SK-N-MC (cell line): ENCODE measurements around the gene HNRNPF.
"Not testable (repeated sequence)": the region's sequence is repeated elsewhere in the genome, so short reads cannot be mapped to it uniquely, and the experiment has no call there.

Source experiments
- DNase-seq: peaks from one replicate; pipeline ENCODE4 v3.0.0-alpha.2; 2011; ENCODE audit warnings: low read depth, low spot score
- H3K27ac ChIP-seq: fragments of 200-600 bp; sonication (generic); 2 replicates; pipeline ENCODE4 v1.5.1; 2016; ENCODE audit warnings: mixed run types
- H3K36me3 ChIP-seq: fragments of 200-600 bp; sonication (generic); 2 replicates; pipeline ENCODE4 v1.6.1; 2017; ENCODE audit warnings: antibody characterized with exemption, low read length, mixed read lengths; ENCODE audit not compliant: insufficient read depth
- H3K4me3 ChIP-seq: fragments of 200-600 bp; sonication (generic); 2 replicates; pipeline ENCODE4 v1.5.1; 2016
- H3K9ac ChIP-seq: fragments of 200-600 bp; sonication (generic); 2 replicates; pipeline ENCODE4 v1.8.0; 2017; ENCODE audit warnings: mixed run types, mixed read lengths; ENCODE audit not compliant: insufficient read length
- H3K9me3 ChIP-seq: fragments of 200-600 bp; sonication (generic); 2 replicates; pipeline ENCODE4 v1.6.1; 2017; ENCODE audit warnings: low read depth, mild to moderate bottlenecking, antibody characterized with exemption, low read length, moderate library complexity, mixed read lengths
- EZH2 ChIP-seq: fragments of 200-600 bp; sonication (generic); IDR thresholded peaks from one replicate; pipeline ENCODE4 v1.6.1; 2017; ENCODE audit warnings: antibody characterized with exemption
- FOXP2 ChIP-seq: optimal IDR thresholded peaks from 2 replicates; pipeline ENCODE3; 2011; ENCODE audit warnings: mild to moderate bottlenecking, moderate library complexity; ENCODE audit not compliant: insufficient read depth; ENCODE audit errors: extremely low read length, control extremely low read depth
- POLR2AphosphoS5 ChIP-seq: IDR thresholded peaks from 2 replicates; pipeline ENCODE4 v1.6.1; 2012; ENCODE audit warnings: mild to moderate bottlenecking, low read depth, low read length, borderline replicate concordance

Gene HNRNPF

GRCh38 chr10:43342279-43343125 is 66.5 kb downstream of the HNRNPF start:
- H3K36me3 ChIP-seq = no peaks in the 10 kb centered on the region
- TF ChIP-seq EZH2 (no peak), FOXP2 (no peak), POLR2AphosphoS5 (no peak)
- no peak overlapping the region for H3K27ac ChIP-seq
- H3K9me3 ChIP-seq = no peaks in the 10 kb centered on the region
- no peak overlapping the region for H3K4me3 ChIP-seq
- no peak overlapping the region for H3K9ac ChIP-seq
- no peak for DNase-seq

DNA sequence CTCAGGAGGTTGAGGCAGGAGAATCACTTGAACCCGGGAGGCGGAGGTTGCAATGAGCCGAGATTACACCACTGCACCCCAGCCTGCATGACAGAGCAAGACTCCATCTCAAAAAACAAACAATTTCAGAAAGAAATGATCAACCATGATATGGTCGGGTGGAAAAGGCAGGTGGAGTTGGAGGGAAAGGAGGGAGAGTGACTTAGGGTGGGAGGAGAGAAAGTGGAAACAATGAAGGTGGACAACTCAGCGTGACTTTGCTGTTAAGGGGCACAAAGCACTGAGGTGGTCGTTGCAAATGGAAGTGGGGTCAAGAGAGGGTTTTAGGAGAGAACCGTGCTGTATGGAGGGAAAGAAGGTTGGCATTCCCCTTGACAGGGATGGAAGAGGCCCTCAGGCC is 67.5 kb downstream of the HNRNPF start:
- Histone ChIP-seq H3K9me3 (no peaks in the 10 kb centered on the region), H3K27ac (no peak overlapping the region), H3K36me3 (no peaks in the 10 kb centered on the region), H3K4me3 (no peak overlapping the region), H3K9ac (no peak overlapping the region)
- DNase-seq = no peak
- TF ChIP-seq POLR2AphosphoS5 (no peak), EZH2 (no peak), FOXP2 (no peak)

DNA sequence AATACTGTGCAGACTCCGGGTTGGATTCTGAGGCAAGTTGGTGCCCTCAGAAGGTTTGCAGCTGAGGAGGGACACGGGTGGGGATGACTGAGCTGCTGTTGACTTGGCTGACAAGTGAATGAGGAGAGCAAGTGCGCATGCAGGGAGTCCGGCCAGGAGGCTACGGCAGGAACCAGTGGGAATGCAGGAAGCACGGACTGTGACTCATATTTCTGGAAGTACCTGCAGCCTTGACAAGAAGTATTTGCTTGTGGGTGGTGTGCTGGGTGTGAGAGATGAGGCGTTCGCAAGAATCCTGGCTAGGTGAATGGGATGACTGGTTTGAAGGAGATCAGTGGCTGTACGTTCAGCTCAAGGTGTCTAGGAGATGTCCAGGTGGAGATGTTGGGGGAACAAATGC is 68.4 kb downstream of the HNRNPF start:
- H3K9ac ChIP-seq = no peak overlapping the region
- no peaks in the 10 kb centered on the region for H3K9me3 ChIP-seq
- no peak for DNase-seq
- TF ChIP-seq FOXP2 = no peak
- TF ChIP-seq POLR2AphosphoS5 = no peak
- TF ChIP-seq EZH2 = no peak
- H3K36me3 ChIP-seq = no peaks in the 10 kb centered on the region
- no peak overlapping the region for H3K27ac ChIP-seq
- H3K4me3 ChIP-seq = no peak overlapping the region

DNA sequence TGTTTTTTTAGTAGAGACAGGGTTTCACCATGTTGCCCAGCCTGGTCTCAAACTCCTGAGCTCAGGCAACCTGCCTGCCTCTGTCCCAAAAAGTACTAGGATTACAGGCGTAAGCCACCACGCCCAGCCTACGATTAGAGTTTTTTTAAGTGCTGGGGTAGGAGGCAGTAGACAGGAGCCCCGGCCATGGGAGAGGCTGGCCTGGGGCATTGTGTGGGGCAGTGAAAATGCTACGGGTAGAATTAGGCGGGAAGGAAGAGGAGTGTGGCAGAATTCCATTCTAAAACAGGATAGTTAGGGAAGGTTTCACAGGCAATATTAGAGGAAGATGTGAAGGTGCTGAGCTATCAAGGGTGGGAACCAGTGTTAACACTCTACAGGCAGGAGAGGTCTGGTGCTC is 68.9 kb downstream of the HNRNPF start:
- Histone ChIP-seq H3K4me3 (no peak overlapping the region), H3K27ac (no peak overlapping the region), H3K36me3 (no peaks in the 10 kb centered on the region), H3K9me3 (no peaks in the 10 kb centered on the region), H3K9ac (no peak overlapping the region)
- DNase-seq = no peak
- TF ChIP-seq FOXP2 = no peak
- no peak for TF ChIP-seq POLR2AphosphoS5
- TF ChIP-seq EZH2 = no peak

GRCh38 chr10:43339136-43339535 is 69.8 kb downstream of the HNRNPF start:
- DNase-seq = no peak
- TF ChIP-seq POLR2AphosphoS5 (no peak), EZH2 (no peak), FOXP2 (no peak)
- no peak overlapping the region for H3K9ac ChIP-seq

DNA sequence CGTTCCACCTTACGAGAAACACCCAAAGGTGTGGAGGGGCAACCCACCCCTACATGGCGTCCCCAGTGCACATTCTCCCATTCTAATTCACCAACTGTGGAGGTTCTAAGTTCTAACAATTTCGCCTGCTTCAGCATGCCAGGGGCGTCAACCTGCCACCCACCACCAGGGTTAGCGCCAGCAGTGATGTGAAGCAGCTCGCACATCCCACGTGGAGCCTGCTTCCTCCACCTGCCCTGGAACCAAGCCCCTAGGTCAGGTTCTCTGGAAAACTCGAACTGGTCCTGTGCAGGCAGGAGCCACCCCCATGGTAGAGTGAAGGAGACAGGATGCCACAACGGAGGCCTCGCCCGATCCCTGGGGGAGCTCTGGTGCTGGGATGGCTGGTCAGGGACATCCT is 70.9 kb downstream of the HNRNPF start:
- H3K9ac ChIP-seq = no peak overlapping the region
- no peak overlapping the region for H3K4me3 ChIP-seq
- no peaks in the 10 kb centered on the region for H3K9me3 ChIP-seq
- TF ChIP-seq POLR2AphosphoS5 (no peak), EZH2 (no peak), FOXP2 (no peak)
- DNase-seq = no peak
- H3K36me3 ChIP-seq = no peaks in the 10 kb centered on the region
- no peak overlapping the region for H3K27ac ChIP-seq

More at GRCh38 chr10:43339136-43339535, 69.8 kb downstream of the HNRNPF start:
- Histone ChIP-seq H3K4me3 (no peak overlapping the region), H3K9me3 (no peaks in the 10 kb centered on the region), H3K27ac (no peak overlapping the region), H3K36me3 (no peaks in the 10 kb centered on the region)

DNA sequence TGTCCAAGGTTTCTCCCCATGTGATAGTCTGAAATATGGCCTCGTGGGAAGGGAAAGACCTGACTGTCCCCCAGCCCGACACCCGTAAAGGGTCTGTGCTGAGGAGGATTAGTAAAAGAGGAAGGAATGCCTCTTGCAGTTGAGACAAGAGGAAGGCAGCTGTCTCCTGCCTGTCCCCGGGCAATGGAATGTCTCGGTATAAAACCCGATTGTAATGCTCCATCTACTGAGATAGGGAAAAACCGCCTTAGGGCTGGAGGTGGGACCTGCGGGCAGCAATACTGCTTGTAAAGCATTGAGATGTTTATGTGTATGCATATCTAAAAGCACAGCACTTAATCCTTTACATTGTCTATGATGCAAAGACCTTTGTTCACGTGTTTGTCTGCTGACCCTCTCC is 71.5 kb downstream of the HNRNPF start:
- H3K36me3 ChIP-seq, H3K27ac ChIP-seq, H3K9me3 ChIP-seq, H3K4me3 ChIP-seq, DNase-seq, H3K9ac ChIP-seq: not testable (repeated sequence)

DNA sequence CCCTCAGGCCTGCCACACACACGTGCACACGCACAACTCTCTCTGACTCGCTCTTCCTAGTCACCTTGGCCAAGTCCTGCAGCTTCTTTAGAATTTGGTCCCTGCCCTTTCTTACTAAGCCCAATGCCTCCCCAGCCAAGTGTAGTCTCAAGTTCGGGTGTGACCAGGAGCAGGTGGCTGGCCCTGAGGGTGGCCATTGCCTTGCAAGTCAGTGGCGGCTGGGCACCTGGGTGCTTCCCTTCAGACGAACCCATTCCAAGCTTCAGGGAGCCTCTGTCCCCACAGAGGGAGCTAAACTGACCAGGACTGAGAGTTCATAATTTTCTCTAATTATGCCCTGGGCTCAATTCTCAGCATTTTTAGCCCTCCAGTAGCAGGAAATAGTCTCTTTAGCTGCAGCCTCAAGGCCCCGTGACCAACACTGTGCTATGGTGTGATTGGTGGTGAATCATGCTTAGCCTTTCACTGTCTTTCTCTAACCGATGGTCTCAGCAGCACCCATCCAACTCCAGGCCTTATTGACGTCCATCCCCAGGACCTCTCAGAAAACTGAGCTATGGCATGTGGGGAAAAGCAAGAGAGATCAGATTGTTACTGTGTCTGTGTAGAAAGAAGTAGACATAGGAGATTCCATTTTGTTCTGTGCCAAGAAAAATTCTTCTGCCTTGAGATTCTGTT is 72.2 kb downstream of the HNRNPF start:
- DNase-seq = no peak
- Histone ChIP-seq H3K36me3 (no peaks in the 10 kb centered on the region), H3K27ac (no peak overlapping the region), H3K4me3 (no peak overlapping the region), H3K9ac (no peak overlapping the region), H3K9me3 (no peaks in the 10 kb centered on the region)
- TF ChIP-seq POLR2AphosphoS5 (no peak), FOXP2 (no peak), EZH2 (no peak)
